NCI-H1694 treated with DMSO at 0.1 percent for 48 hours (cell line): ENCODE results near the gene TFAP2A.

Experiments used
- DNase-seq: peaks from one replicate; lab custom pipeline; 2025; lab: John Stamatoyannopoulos, UW

TFAP2A gene

GRCh38 chr6:10414756-10415616 is at the start of gene TFAP2A:
TSS of gene TFAP2A (minus strand) at chr6:10415074. CDS start at chr6:10414991, 83 bp downstream.
- DNase-seq, result no peak

- DNase-seq, result no peak
Observed at GRCh38 chr6:10463491-10464481, 48.9 kb upstream of the TFAP2A start.

- no peak for DNase-seq
Observed at GRCh38 chr6:10463040-10463439, 48.2 kb upstream of the TFAP2A start.

DNA sequence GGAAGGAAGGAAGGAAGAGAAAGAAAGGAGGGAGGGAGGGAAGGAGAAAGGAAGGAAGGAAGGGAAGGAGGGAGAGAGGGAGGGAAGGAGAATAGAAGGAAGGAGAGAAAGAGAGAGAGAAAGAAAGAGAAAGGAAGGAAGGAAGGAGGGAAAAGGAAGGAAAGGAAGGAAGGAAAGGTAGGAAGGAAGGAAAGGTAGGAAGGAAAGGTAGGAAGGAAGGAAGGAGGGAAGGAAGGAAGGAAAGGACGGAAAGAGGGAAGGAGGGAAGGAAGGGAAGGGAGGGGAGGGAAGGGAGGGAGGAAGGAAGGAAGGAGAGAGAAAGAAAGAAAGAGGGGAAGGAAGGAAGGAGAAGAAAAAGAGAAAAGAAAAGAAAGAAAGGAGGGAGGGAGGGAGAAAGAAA is 47.0 kb upstream of the TFAP2A start:
- no peak for DNase-seq

- no peak for DNase-seq
Observed at GRCh38 chr6:10460096-10460495, 45.2 kb upstream of the TFAP2A start.

GRCh38 chr6:10458287-10458686 is 43.4 kb upstream of the TFAP2A start:
- DNase-seq, result no peak

DNA sequence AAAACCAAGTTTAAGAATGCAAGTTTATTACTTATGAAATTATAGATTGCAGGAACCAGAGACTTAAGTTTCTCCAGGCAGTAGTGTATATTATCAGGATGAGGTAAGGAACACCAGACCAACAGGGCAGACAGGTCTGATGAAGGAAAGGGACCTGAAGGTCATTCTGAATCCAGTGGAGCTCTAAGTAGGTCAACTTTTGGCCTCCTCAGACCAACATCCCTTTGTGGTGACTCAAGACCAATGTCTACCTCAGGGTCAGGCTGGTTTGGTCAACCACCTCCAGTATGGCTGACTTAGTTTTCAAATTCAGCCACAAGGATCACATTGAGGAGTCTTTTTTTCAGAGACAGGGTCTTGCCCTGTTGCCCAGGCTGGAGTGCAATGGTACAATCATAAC is 38.7 kb upstream of the TFAP2A start:
- DNase-seq, result no peak

DNA sequence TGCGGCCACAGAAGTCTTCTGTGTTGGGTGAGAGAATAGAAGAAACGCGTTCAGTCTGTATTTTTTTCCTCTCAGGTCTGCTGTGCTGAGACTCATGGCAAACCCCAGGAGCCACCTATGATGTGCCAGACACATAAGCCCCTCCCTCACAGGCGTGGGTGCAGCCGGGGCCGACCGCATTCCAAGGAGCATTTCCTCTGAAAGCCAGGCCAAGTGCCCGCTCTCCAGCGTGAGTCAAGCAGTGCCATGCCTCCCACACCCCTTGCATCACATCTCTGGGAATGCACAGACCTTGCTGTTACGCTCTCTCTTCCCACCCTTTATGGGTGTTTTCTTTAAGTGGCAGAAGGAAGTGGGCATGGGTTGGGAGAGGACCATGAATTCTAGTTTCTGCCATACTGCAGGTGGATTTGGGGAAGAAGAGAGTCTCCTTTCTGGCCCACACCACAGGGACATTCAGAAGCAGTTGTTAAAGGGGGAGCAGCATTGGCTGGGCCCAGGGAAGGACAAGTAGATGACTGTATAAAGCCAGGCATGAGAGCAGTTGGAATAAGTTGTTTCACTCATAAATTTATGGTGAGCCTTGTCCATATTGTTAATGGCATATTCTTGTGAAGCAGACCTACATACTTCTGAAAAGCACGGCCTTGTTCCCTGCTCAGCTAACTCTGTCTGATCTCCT is 37.1 kb upstream of the TFAP2A start:
- DNase-seq, result no peak

- no peak for DNase-seq
Observed at GRCh38 chr6:10451394-10451793, 36.5 kb upstream of the TFAP2A start.

DNA sequence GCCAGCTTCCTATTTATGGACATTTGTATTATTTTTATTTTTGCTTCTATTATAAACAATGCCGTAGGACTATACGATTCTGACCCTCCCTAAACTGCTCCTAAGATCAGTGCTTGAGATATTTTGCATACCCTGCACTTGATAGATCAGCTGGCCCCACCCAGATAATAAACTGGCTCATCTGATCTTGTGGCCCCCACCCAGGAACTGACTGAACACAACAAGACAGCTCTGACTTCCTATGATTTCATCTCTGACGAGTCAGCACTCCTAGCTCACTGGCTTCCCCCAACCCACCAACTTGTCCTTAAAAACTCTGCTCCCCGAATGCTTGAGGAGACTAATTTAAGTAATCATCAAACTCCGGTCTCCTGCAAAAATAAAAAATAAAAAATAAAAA is 34.9 kb upstream of the TFAP2A start:
- DNase-seq, result no peak

GRCh38 chr6:10448096-10448495 is 33.2 kb upstream of the TFAP2A start:
- DNase-seq, result no peak

- DNase-seq, result no peak
Observed at GRCh38 chr6:10446548-10446947, 31.7 kb upstream of the TFAP2A start.

GRCh38 chr6:10441655-10442009 is 26.8 kb upstream of the TFAP2A start:
- DNase-seq, result no peak

DNA sequence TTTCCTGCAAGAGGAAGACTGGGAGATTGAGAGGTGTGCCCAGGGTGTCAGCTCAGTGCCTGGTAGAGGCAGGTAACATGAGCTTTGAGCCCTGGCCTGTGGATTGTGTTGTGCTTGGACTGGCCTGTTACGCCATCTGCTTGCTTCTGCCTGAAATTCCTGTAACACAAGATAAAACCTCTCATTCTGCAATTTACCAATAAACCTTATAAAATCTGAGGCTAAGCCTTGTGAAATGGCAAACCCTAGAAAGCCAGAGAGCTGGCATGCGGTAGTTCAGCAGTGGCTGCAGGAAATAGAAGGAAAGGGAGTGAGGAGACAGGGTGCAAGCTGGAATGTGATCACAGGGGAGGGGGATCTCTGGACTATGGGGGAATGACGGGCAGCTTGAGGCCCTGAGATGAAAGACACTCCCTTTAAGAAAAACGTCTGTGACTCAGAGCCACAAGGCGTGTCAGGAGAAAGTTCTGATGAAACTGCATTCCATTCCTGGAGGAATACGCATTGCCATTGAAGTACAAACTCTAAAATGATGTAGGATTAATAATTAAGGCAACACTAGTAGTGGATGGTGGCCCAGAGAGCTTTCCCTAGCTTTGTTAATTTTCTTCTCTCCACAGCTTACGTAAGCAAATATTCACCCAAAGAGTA is 26.3 kb upstream of the TFAP2A start:
- DNase-seq, result no peak

DNA sequence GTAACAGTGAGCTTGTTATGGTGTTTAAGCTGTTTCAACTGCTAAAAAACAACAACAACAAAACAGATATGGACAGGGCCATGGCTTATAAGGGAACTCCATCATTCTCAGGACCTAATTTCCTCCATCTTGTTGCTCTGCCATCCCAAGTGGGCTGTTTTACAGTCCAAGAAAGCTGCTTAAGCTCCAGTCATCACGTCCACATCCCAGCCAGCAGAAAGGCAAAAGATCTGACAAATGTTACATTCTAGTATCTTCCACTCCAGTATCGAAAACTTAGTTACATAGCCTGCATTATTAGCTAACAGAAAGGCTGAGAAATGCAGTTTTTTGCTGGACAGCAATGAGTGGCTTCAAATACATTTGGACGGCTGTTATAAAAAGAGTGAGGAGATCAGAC is 23.0 kb upstream of the TFAP2A start:
- no peak for DNase-seq

DNA sequence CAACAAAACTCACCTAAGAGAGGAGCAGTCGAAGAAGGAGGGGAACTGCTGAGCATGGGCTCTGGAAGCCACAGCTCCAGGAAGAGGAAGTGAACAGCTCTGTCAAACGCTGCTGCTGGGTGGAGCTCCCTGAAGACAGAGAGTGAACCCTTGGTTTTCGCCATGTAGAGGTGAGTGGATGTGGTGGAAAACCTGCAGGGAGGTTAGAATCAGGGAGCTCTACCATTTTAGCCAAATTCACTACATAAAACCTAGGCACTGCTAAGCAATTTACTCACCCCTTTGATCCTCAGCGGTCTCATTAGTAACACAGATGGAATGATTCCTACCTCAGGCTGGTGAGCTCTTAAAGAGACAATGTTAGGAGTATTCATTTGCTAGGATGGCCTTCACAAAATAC is 19.4 kb upstream of the TFAP2A start:
- DNase-seq, result no peak

DNA sequence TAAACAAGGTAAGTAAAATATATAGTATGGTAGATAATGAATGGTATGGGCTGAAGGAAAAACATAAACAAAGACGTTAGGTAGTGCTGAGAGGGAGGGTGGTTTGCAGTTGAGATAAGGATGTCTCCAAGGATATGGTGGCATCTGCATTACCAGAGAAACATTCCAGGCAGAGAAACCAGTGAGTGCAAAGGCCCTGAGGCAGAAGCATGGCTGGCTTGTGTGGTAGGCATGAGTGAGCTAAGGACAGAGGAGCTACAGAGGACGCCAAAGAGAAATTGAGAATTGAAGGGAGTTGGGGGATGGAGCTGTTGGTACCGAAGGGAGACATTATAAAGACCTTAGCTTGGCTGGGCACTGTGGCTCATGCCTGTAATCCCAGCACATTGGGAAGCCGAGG is 18.4 kb upstream of the TFAP2A start:
- DNase-seq, result no peak

- no peak for DNase-seq
Observed at GRCh38 chr6:10431423-10432164, 16.7 kb upstream of the TFAP2A start.

DNA sequence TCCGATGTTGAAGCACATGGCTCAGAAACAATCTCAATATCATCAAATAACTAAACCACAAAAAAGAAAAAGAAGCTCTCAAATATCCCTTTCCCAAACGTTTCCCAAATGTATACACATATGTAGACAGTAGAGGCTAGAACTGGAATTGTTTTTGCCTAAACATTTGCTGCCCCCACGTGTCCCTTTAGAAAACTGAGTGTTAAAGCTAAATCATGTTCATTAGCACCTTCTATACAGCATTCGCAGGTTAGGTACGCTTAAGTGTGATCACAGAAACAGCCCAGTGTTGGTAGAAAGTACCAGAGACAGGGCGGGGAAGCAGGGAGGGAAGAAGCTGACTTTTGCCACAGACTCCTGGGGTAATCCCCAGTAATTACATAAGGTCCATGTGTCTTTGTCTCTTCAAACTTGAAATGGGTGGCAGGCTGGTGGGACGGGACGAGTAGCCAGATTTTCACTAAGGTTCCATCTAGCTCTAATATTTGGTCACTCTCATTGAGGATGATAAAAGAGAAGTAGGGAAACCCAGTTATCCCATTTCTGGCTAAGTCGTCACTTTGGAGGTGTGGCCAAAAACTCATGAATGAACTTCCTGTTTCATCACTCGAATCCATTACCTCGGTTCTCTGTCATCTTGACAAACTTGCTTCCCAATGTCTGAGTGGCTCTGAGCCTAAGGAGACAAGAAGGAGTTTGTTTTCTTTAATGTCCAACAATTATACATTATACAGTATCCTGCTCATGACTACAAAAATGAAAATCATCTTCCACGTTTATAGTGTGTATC is 15.0 kb upstream of the TFAP2A start:
- peak; percentile 69 for DNase-seq

DNA sequence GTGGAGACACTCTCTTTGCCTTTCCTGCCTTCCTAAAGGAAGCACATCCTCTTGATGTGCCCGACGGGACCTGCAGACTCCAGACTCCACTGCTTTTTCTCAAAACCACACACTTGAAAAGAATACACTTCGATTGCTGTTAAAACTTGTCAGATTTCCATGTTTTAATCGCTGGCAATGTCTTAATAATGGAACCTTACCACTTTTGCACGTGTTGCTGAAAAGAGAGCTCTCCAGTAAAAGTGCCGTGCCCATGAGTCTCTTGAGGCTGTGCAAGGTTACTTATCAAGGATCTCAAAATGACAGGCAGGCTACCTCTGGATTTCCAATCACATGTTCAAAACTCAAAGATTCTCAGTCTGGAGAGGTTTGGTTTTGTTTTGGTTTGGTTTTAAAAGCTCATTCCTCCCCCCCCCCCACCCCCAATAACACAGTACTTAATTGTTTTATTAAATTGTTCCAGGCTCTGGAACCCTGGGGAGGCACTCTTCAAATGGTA is 12.0 kb upstream of the TFAP2A start:
- no peak for DNase-seq
